Trophoblast cell (in vitro differentiated cells and primary cell): ENCODE measurements around the gene DNMT3A.

ENCODE experiments used
- DNase-seq, 2 donors: peaks; one replicate each; pipeline ENCODE4 v3.0.0-alpha.2; 2016
- H2AFZ ChIP-seq: 2 replicates; pipeline ENCODE4 v1.6.1; 2013; ENCODE audit warnings: low read length, moderate library complexity, mild to moderate bottlenecking; ENCODE audit not compliant: insufficient read depth, poor library complexity
- H2AK5ac ChIP-seq: 2 replicates; pipeline ENCODE4 v1.6.1; 2013; ENCODE audit warnings: mild to moderate bottlenecking, low read length
- H2BK120ac ChIP-seq: 2 replicates; pipeline ENCODE4 v1.6.1; 2013; ENCODE audit warnings: low read length, mild to moderate bottlenecking, moderate library complexity; ENCODE audit not compliant: insufficient read depth, poor library complexity
- H2BK12ac ChIP-seq: 2 replicates; pipeline ENCODE4 v1.6.1; 2013; ENCODE audit warnings: mild to moderate bottlenecking, low read length, moderate library complexity
- H2BK5ac ChIP-seq: 2 replicates; pipeline ENCODE4 v1.6.1; 2013; ENCODE audit warnings: low read length, low read depth, moderate library complexity, mild to moderate bottlenecking; ENCODE audit not compliant: poor library complexity
- H3K14ac ChIP-seq: 2 replicates; pipeline ENCODE4 v1.6.1; 2013; ENCODE audit warnings: mild to moderate bottlenecking, low read length
- H3K18ac ChIP-seq: 2 replicates; pipeline ENCODE4 v1.6.1; 2013; ENCODE audit warnings: mild to moderate bottlenecking, low read length
- H3K23ac ChIP-seq: 2 replicates; pipeline ENCODE4 v1.6.1; 2013; ENCODE audit warnings: low read length
- H3K27ac ChIP-seq: 2 replicates; pipeline ENCODE4 v1.5.1; 2013; ENCODE audit warnings: low read depth, mild to moderate bottlenecking, inconsistent platforms, low read length, moderate library complexity
- H3K27me3 ChIP-seq: 2 replicates; pipeline ENCODE4 v1.6.1; 2013; ENCODE audit warnings: inconsistent platforms, mild to moderate bottlenecking, low read length, moderate library complexity; ENCODE audit not compliant: insufficient read depth
- H3K36me3 ChIP-seq, 2 experiments: 1 replicate in 1 of 2; 2 replicates in 1 of 2; pipeline ENCODE4 v1.6.1; 2013; ENCODE audit warnings: low read length in 2 of 2, mild to moderate bottlenecking in 2 of 2, moderate library complexity in 1 of 2; ENCODE audit not compliant: insufficient read depth in 2 of 2, control insufficient read depth in 1 of 2
- H3K4ac ChIP-seq: 2 replicates; pipeline ENCODE4 v1.6.1; 2013; ENCODE audit warnings: low read depth, mild to moderate bottlenecking, low read length, moderate library complexity
- H3K4me1 ChIP-seq, 2 experiments: 1 replicate in 1 of 2; 2 replicates in 1 of 2; pipeline ENCODE4 v1.6.1; 2013; ENCODE audit warnings: low read length in 2 of 2, mild to moderate bottlenecking in 2 of 2, moderate library complexity in 1 of 2; ENCODE audit not compliant: insufficient read depth in 2 of 2, control insufficient read depth in 1 of 2
- H3K4me2 ChIP-seq: 2 replicates; pipeline ENCODE4 v1.6.1; 2013; ENCODE audit warnings: inconsistent platforms, mild to moderate bottlenecking, low read length, moderate library complexity
- H3K4me3 ChIP-seq: 2 replicates; pipeline ENCODE4 v1.5.1; 2013; ENCODE audit warnings: mild to moderate bottlenecking, low read depth, low read length, inconsistent platforms
- H3K79me1 ChIP-seq: one replicate; pipeline ENCODE4 v1.6.1; 2013; ENCODE audit warnings: low read length
- H3K79me2 ChIP-seq: 2 replicates; pipeline ENCODE4 v1.6.1; 2013; ENCODE audit warnings: low read length, mild to moderate bottlenecking; ENCODE audit not compliant: control insufficient read depth, insufficient read depth, poor library complexity
- H3K9ac ChIP-seq: 2 replicates; pipeline ENCODE4 v1.6.1; 2013; ENCODE audit warnings: mild to moderate bottlenecking, low read length
- H3K9me3 ChIP-seq: 2 replicates; pipeline ENCODE4 v1.6.1; 2013; ENCODE audit warnings: low read depth, mild to moderate bottlenecking, control low read depth, inconsistent platforms, low read length; ENCODE audit not compliant: insufficient read depth
- H4K12ac ChIP-seq: 2 replicates; pipeline ENCODE4 v1.6.1; 2013; ENCODE audit warnings: low read depth, mild to moderate bottlenecking, low read length, moderate library complexity
- H4K8ac ChIP-seq: 2 replicates; pipeline ENCODE4 v1.6.1; 2013; ENCODE audit warnings: low read depth, mild to moderate bottlenecking, low read length, moderate library complexity
- H4K91ac ChIP-seq: one replicate; pipeline ENCODE4 v1.6.1; 2013; ENCODE audit warnings: low read depth, mild to moderate bottlenecking, low read length, moderate library complexity
- WGBS: extraction: QIAGEN DNeasy Blood & Tissue Kit; methylation state at CpG from one replicate; pipeline ENCODE4 v1.1.7; 2013; ENCODE audit warnings: missing lambda C conversion rate; ENCODE audit not compliant: insufficient read length, insufficient coverage; ENCODE audit errors: extremely low coverage; 5-methylcytosine and 5-hydroxymethylcytosine counted together

The DNMT3A gene

GRCh38 chr2:25293958-25294562 lies 47.7 kb downstream of the DNMT3A start:
- Histone ChIP-seq H3K4me3 (no peak overlapping the region), H3K23ac (no peak overlapping the region), H3K79me1 (no peaks in the 10 kb centered on the region), H3K27me3 (no peaks in the 10 kb centered on the region), H4K8ac (no peak overlapping the region), H3K4me1 (peaks cover 0 to 4% of the 10 kb centered on the region in 2 experiments), H3K4ac (no peak overlapping the region), H3K18ac (no peak overlapping the region), H3K36me3 (no peaks in the 10 kb centered on the region), H3K79me2 (no peaks in the 10 kb centered on the region), H2BK12ac (no peak overlapping the region), H2AFZ (no peak overlapping the region), H4K12ac (no peak overlapping the region), H3K4me2 (no peak overlapping the region), H2BK5ac (no peak overlapping the region), H3K14ac (no peak overlapping the region), H4K91ac (no peak overlapping the region), H3K27ac (no peak overlapping the region), H2BK120ac (no peak overlapping the region), H3K9me3 (no peaks in the 10 kb centered on the region), H2AK5ac (no peak overlapping the region), H3K9ac (no peak overlapping the region)
- no peak for DNase-seq
- WGBS = no CpG with 5 or more reads among the region's 13 CpGs

- H3K27ac ChIP-seq = no peak overlapping the region
- H4K91ac ChIP-seq = no peak overlapping the region
- H4K8ac ChIP-seq = no peak overlapping the region
- H3K4me1 ChIP-seq = peaks cover 0 to 3% of the 10 kb centered on the region in 2 experiments
- no CpG with 5 or more reads among the region's 7 CpGs for WGBS
- no peak overlapping the region for H3K18ac ChIP-seq
- H3K79me1 ChIP-seq = no peaks in the 10 kb centered on the region
- no peak overlapping the region for H3K4me2 ChIP-seq
- no peak overlapping the region for H3K23ac ChIP-seq
- no peak overlapping the region for H3K9ac ChIP-seq
- no peak overlapping the region for H3K14ac ChIP-seq
- H3K79me2 ChIP-seq = no peaks in the 10 kb centered on the region
- no peak overlapping the region for H2BK12ac ChIP-seq
- H3K9me3 ChIP-seq = peaks cover 2% of the 10 kb centered on the region
- no peak overlapping the region for H2BK5ac ChIP-seq
- H3K4ac ChIP-seq = no peak overlapping the region
- no peak overlapping the region for H2BK120ac ChIP-seq
- H2AK5ac ChIP-seq = no peak overlapping the region
- no peak overlapping the region for H3K4me3 ChIP-seq
- no peaks in the 10 kb centered on the region for H3K27me3 ChIP-seq
- no peak overlapping the region for H4K12ac ChIP-seq
- no peaks in the 10 kb centered on the region for H3K36me3 ChIP-seq
- no peak overlapping the region for H2AFZ ChIP-seq
- DNase-seq = peak in 1 of 2 donors; percentile 24
Observed at GRCh38 chr2:25293145-25293544, 48.6 kb downstream of the DNMT3A start.

GRCh38 chr2:25292408-25292807 lies 49.3 kb downstream of the DNMT3A start:
- no peak overlapping the region for H2AK5ac ChIP-seq
- no peak overlapping the region for H3K14ac ChIP-seq
- H3K4me1 ChIP-seq = peaks cover 0 to 3% of the 10 kb centered on the region in 2 experiments
- H3K27ac ChIP-seq = no peak overlapping the region
- H2BK120ac ChIP-seq = no peak overlapping the region
- H3K23ac ChIP-seq = no peak overlapping the region
- no peaks in the 10 kb centered on the region for H3K79me2 ChIP-seq
- H3K27me3 ChIP-seq = no peaks in the 10 kb centered on the region
- H4K91ac ChIP-seq = no peak overlapping the region
- H3K4me3 ChIP-seq = no peak overlapping the region
- no peak overlapping the region for H3K18ac ChIP-seq
- no peak for DNase-seq
- H3K9me3 ChIP-seq = peaks cover 2% of the 10 kb centered on the region
- no peaks in the 10 kb centered on the region for H3K36me3 ChIP-seq
- H4K8ac ChIP-seq = no peak overlapping the region
- no CpG with 5 or more reads among the region's 4 CpGs for WGBS
- H3K79me1 ChIP-seq = no peaks in the 10 kb centered on the region
- H3K4me2 ChIP-seq = no peak overlapping the region
- H4K12ac ChIP-seq = no peak overlapping the region
- no peak overlapping the region for H2BK5ac ChIP-seq
- H3K9ac ChIP-seq = no peak overlapping the region
- no peak overlapping the region for H2AFZ ChIP-seq
- H2BK12ac ChIP-seq = no peak overlapping the region
- no peak overlapping the region for H3K4ac ChIP-seq

- H4K12ac ChIP-seq = no peak overlapping the region
- no peak overlapping the region for H2BK12ac ChIP-seq
- no peak overlapping the region for H3K27ac ChIP-seq
- H3K4me3 ChIP-seq = no peak overlapping the region
- H3K79me1 ChIP-seq = no peaks in the 10 kb centered on the region
- no peak overlapping the region for H2AK5ac ChIP-seq
- H3K18ac ChIP-seq = no peak overlapping the region
- no peak for DNase-seq
- H3K9ac ChIP-seq = no peak overlapping the region
- no peak overlapping the region for H2BK5ac ChIP-seq
- peaks cover 2 to 5% of the 10 kb centered on the region in 2 experiments for H3K4me1 ChIP-seq
- H3K79me2 ChIP-seq = no peaks in the 10 kb centered on the region
- H2AFZ ChIP-seq = no peak overlapping the region
- H3K14ac ChIP-seq = no peak overlapping the region
- WGBS = no CpG with 5 or more reads among the region's 19 CpGs
- H4K91ac ChIP-seq = no peak overlapping the region
- H3K23ac ChIP-seq = no peak overlapping the region
- H3K27me3 ChIP-seq = no peaks in the 10 kb centered on the region
- H3K36me3 ChIP-seq = no peaks in the 10 kb centered on the region
- H2BK120ac ChIP-seq = no peak overlapping the region
- H3K9me3 ChIP-seq = peaks cover 2% of the 10 kb centered on the region
- no peak overlapping the region for H4K8ac ChIP-seq
- no peak overlapping the region for H3K4me2 ChIP-seq
- H3K4ac ChIP-seq = no peak overlapping the region
Observed at GRCh38 chr2:25290811-25291495, 50.8 kb downstream of the DNMT3A start.
